Progenitor cell of endocrine pancreas (in vitro differentiated cells): ENCODE results near the gene TAF1D. TPM values are rescaled to one million over a fixed set of nuclear protein-coding genes. Genes with fewer than 3 reads are reported as not detected.

ENCODE experiments used
- DNase-seq: peaks from one replicate; pipeline ENCODE4 v3.0.0; 2021; ENCODE audit warnings: low spot score; ENCODE audit not compliant: unreplicated experiment
- H3K27ac Mint-ChIP-seq: 2 replicates; pipeline ENCODE4 v1.8.0; 2021; ENCODE audit warnings: mild to moderate bottlenecking, moderate library complexity, mixed read lengths
- H3K27me3 Mint-ChIP-seq: 2 replicates; pipeline ENCODE4 v1.8.0; 2021; ENCODE audit warnings: mixed read lengths
- H3K36me3 Mint-ChIP-seq: 2 replicates; pipeline ENCODE4 v1.8.0; 2022; ENCODE audit warnings: mixed read lengths; ENCODE audit not compliant: insufficient read depth
- H3K4me1 Mint-ChIP-seq: 2 replicates; pipeline ENCODE4 v1.8.0; 2021; ENCODE audit warnings: low read depth, mixed read lengths
- H3K4me3 Mint-ChIP-seq: 2 replicates; pipeline ENCODE4 v1.8.0; 2021; ENCODE audit warnings: low read depth, mild to moderate bottlenecking, moderate library complexity, mixed read lengths
- H3K9me3 Mint-ChIP-seq: 2 replicates; pipeline ENCODE4 v1.8.0; 2021; ENCODE audit warnings: low read depth, mixed read lengths
- total RNA-seq: library from RNA; stranded (reverse); gene quantifications from 2 replicates; pipeline ENCODE4 v1.2.1, GENCODE V29; 2021
- TF ChIP-seq, protein P1 (sequence below): fragments of 200-600 bp; sonication (generic); IDR thresholded peaks from one replicate; pipeline ENCODE4 v1.5.0; 2021; ENCODE audit warnings: antibody characterized with exemption, mild to moderate bottlenecking; ENCODE audit not compliant: unreplicated experiment

The TAF1D gene
- total RNA-seq, 1 donor from 2014 or later: 146 TPM

DNA sequence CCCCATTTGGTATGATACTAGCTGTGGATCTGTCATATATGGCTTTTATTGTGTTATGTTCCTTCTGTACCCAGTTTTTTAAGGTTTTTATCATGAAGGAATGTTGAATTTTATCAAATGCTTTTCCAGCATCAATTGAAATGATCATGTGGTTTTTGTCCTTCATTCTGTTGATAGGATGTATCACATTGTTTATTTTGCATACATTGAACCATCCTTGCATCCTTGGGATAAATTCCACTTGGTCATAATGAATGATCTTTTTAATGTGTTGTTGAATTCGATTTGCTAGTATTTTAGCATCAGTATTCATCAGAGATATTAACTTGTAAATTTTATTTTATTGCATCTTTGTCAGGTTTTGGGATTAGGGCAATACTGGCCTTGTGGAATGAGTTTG, 31.1 kb downstream of the TAF1D start:
- H3K9me3 Mint-ChIP-seq: peaks cover 31% of the 10 kb centered on the region
- H3K36me3 Mint-ChIP-seq: peaks cover 64% of the 10 kb centered on the region
- H3K27me3 Mint-ChIP-seq: no peaks in the 10 kb centered on the region
- no peak overlapping the region for H3K4me3 Mint-ChIP-seq
- peaks cover 1% of the 10 kb centered on the region for H3K4me1 Mint-ChIP-seq
- TF ChIP-seq, protein P1, sequence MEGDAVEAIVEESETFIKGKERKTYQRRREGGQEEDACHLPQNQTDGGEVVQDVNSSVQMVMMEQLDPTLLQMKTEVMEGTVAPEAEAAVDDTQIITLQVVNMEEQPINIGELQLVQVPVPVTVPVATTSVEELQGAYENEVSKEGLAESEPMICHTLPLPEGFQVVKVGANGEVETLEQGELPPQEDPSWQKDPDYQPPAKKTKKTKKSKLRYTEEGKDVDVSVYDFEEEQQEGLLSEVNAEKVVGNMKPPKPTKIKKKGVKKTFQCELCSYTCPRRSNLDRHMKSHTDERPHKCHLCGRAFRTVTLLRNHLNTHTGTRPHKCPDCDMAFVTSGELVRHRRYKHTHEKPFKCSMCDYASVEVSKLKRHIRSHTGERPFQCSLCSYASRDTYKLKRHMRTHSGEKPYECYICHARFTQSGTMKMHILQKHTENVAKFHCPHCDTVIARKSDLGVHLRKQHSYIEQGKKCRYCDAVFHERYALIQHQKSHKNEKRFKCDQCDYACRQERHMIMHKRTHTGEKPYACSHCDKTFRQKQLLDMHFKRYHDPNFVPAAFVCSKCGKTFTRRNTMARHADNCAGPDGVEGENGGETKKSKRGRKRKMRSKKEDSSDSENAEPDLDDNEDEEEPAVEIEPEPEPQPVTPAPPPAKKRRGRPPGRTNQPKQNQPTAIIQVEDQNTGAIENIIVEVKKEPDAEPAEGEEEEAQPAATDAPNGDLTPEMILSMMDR: no peak
- no peak for DNase-seq
- no peak overlapping the region for H3K27ac Mint-ChIP-seq

DNA sequence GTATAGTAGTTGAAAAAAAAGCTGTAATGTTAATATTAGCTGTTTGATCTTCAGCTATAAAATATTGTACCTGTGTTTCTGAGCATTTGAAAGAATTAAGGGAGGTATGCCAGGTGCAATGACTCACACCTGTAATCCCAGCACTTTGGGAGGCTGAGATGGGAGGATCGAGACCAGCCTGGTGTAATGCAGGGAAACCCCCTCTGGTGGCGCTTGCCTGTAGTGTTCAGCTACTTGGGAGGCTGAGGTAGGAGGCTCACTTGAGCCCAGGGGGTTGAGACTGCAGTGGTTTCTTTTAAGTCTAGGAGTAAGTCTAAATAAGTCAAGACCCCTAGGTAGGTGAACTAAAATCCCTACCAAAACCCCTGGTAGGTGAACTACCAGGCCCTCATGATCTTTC, 37.1 kb downstream of the TAF1D start:
- Mint-ChIP-seq H3K4me1 (no peaks in the 10 kb centered on the region), H3K36me3 (peaks cover 46% of the 10 kb centered on the region), H3K27ac (no peak overlapping the region), H3K4me3 (no peak overlapping the region), H3K9me3 (peaks cover 11% of the 10 kb centered on the region), H3K27me3 (no peaks in the 10 kb centered on the region)
- DNase-seq: no peak
- TF ChIP-seq, protein P1: peak; percentile 14

DNA sequence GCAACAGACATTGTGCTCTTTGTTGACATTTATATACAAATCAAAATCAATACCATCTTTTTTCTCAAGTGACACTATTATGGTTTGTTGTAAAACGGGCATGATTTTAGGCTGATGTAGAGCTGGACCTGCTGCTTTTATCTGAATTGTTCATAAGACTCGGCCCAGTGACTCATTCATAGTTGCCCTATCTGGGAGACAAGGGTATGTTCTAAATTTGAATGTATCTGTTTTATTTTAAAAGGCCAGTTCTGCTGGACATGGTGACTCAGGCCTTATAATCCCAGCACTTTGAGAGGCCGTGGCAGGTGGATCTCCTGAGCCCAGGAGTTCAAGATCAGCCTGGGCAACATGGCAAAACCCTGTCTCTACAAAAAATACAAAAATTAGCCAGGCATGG, 40.5 kb downstream of the TAF1D start:
- Mint-ChIP-seq H3K4me3 (no peak overlapping the region), H3K27me3 (no peaks in the 10 kb centered on the region), H3K36me3 (peaks cover 34% of the 10 kb centered on the region), H3K9me3 (no peaks in the 10 kb centered on the region), H3K4me1 (no peaks in the 10 kb centered on the region), H3K27ac (no peak overlapping the region)
- TF ChIP-seq, protein P1: no peak
- DNase-seq: no peak

DNA sequence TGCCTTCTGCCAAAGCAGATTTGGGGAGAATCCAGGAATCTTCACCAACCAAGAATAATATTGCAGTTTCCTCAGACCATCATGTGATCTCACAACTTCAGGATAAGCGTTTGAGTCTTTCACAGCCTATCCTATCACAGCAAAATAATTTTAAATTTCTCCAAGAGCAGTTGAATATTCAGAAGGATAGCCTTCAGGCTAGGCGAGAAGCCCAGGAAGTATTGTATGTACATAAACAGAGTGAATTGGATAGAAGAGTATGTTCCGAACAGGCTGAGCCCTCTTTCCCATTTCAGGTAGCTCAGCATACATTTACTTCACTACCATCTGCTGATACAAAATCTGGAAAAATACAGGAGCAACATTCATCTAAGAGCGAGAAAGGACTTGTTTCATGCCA, 43.7 kb downstream of the TAF1D start:
- TF ChIP-seq, protein P1: no peak
- H3K36me3 Mint-ChIP-seq: peaks cover 27% of the 10 kb centered on the region
- H3K27ac Mint-ChIP-seq: no peak overlapping the region
- DNase-seq: no peak
- H3K4me1 Mint-ChIP-seq: no peaks in the 10 kb centered on the region
- H3K9me3 Mint-ChIP-seq: no peaks in the 10 kb centered on the region
- H3K4me3 Mint-ChIP-seq: no peak overlapping the region
- H3K27me3 Mint-ChIP-seq: no peaks in the 10 kb centered on the region

DNA sequence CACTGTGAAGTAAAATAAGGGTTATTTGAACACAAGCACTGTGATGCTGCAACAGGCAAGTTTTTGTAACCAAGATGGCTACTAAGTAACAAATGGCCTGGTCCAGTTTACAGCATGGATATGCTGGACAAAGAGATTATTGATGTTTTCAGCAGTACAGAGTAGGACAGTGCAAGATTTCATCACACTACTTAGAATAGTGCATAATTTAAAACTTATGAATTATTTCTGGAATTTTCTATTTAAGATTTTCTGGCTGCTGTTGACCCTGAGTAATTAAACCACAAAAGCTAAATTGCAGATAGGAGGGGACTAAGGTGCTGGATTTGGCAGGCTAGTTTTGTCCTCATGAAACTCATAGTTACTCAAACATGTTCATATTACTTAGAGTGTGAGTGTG, 46.7 kb downstream of the TAF1D start:
- DNase-seq: no peak
- no peaks in the 10 kb centered on the region for H3K27me3 Mint-ChIP-seq
- TF ChIP-seq, protein P1: no peak
- H3K27ac Mint-ChIP-seq: no peak overlapping the region
- peaks cover 24% of the 10 kb centered on the region for H3K36me3 Mint-ChIP-seq
- no peaks in the 10 kb centered on the region for H3K9me3 Mint-ChIP-seq
- no peak overlapping the region for H3K4me3 Mint-ChIP-seq
- no peaks in the 10 kb centered on the region for H3K4me1 Mint-ChIP-seq

DNA sequence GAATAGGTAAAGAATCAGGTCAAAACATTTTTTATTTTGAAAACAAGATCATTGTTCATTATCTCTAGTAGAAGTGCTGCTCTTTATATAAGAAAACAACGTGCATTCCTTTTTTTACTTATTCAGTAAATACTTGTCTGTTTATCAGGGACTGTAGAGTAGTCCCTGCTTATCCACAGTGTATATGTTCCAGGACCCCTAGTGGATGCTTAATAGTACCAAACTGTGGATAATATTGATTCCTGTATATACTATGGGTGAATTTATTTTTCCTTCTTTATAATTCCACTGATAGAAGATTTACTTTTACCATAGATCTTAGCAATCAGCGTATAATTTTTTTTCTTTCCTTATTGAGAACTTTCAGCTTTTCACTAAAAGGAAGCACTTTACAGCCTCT, 47.2 kb downstream of the TAF1D start:
- H3K9me3 Mint-ChIP-seq: no peaks in the 10 kb centered on the region
- H3K4me1 Mint-ChIP-seq: no peaks in the 10 kb centered on the region
- no peaks in the 10 kb centered on the region for H3K27me3 Mint-ChIP-seq
- peaks cover 24% of the 10 kb centered on the region for H3K36me3 Mint-ChIP-seq
- no peak overlapping the region for H3K4me3 Mint-ChIP-seq
- DNase-seq: no peak
- TF ChIP-seq, protein P1: peak; percentile 39
- H3K27ac Mint-ChIP-seq: no peak overlapping the region
